Glutamatergic neuron (in vitro differentiated cells): ENCODE data around the gene GID8. TPM values are rescaled to one million over a fixed set of nuclear protein-coding genes. Genes with fewer than 3 reads are reported as not detected.

Experiments used
- DNase-seq: peaks from one replicate; pipeline ENCODE4 v3.0.0; 2022
- H3K27ac Mint-ChIP-seq: one replicate; pipeline ENCODE4 v1.8.0; 2020; ENCODE audit warnings: mild to moderate bottlenecking, mixed read lengths, inconsistent platforms; ENCODE audit not compliant: unreplicated experiment
- H3K27me3 Mint-ChIP-seq: one replicate; pipeline ENCODE4 v1.8.0; 2020; ENCODE audit warnings: mild to moderate bottlenecking, moderate library complexity, mixed read lengths, inconsistent platforms; ENCODE audit not compliant: unreplicated experiment
- H3K36me3 Mint-ChIP-seq: one replicate; pipeline ENCODE4 v1.8.0; 2020; ENCODE audit warnings: mild to moderate bottlenecking, mixed read lengths, inconsistent platforms; ENCODE audit not compliant: unreplicated experiment
- H3K4me1 Mint-ChIP-seq: one replicate; pipeline ENCODE4 v1.8.0; 2020; ENCODE audit warnings: mild to moderate bottlenecking, low read depth, mixed read lengths, inconsistent platforms; ENCODE audit not compliant: unreplicated experiment
- H3K4me3 Mint-ChIP-seq: one replicate; pipeline ENCODE4 v1.8.0; 2020; ENCODE audit warnings: mild to moderate bottlenecking, mixed read lengths, inconsistent platforms; ENCODE audit not compliant: unreplicated experiment
- H3K9me3 Mint-ChIP-seq: one replicate; pipeline ENCODE4 v1.8.0; 2020; ENCODE audit warnings: mild to moderate bottlenecking, moderate library complexity, mixed read lengths, inconsistent platforms; ENCODE audit not compliant: unreplicated experiment
- long read RNA-seq: library from polyadenylated mRNA; unstranded; transcript quantifications from one replicate; pipeline ENCODE4 v2.0.0, GENCODE V29; 2020; ENCODE audit not compliant: unreplicated experiment
- total RNA-seq: library from RNA; stranded (reverse); fragmentation: NEBNext Ultra II Directional; extraction: Animal tissue kit (Norgen Biotek cat#: 25700); gene quantifications from one replicate; pipeline ENCODE4 v1.2.1, GENCODE V29; 2021; ENCODE audit not compliant: unreplicated experiment
- TF ChIP-seq, protein P1 (sequence below): fragments of 200-600 bp; sonication (generic); IDR thresholded peaks from one replicate; pipeline ENCODE4 v1.5.0; 2021; ENCODE audit not compliant: partially characterized antibody, unreplicated experiment

The GID8 gene
- total RNA-seq, result 57.8 TPM
- long read RNA-seq, full-length matches to known transcripts, result 25 of 29 reads
- long read RNA-seq, partial matches to known transcripts, result 2 of 29 reads
- long read RNA-seq, other reads (novel, unspliced or antisense), result 2 of 29 reads

DNA sequence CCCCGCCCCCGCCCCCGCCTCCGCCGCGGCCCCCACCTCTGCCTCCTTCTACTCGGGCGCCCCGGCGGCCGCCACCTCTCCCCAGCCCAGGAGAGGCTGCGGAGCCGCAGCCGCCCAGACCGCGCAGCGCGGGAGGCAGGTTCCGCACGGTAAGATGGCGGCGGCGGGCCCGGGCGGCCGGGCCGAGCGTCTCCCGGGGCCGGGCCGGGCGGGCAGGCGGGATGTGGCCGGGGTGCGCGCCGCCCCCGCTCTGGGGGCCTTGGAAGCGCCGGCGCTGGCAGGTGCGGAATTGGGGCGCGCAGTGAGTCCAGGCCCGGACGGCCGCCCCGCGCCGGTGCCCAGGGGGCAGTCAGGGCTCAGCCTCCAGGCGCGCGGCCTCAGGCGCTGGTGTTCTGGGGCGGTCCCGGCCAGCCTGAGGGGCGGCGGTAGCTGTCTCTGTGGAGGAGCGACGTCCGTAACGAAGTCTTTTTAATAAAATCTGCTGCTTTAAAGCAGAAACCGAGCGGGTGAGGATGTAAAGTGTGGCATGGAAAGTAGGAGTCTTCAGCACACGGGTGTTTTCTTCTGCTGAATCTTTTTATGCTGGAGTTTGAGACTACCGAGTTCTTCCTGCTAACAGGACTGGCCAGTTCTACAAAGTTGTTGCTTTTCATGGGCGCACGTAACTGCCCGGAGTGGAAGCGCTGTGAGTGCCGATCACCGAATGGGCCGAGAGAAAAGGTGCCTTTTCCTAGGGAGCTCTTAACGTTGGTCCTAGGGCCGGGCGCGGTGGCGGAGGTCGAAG, at the start of gene GID8:
Gene GID8, plus strand, starts transcription at position 43 of the 784 bp plus-strand sequence. CDS start 3,356 bp downstream, outside the sequence.
- Mint-ChIP-seq H3K36me3 (no peaks in the 10 kb centered on the region), H3K27ac (peak within 1 kb of the TSS; percentile 99), H3K9me3 (peaks cover 12% of the 10 kb centered on the region), H3K4me3 (peak within 1 kb of the TSS; percentile 99), H3K27me3 (peaks cover 9% of the 10 kb centered on the region), H3K4me1 (peaks cover 8% of the 10 kb centered on the region)
- DNase-seq, result peak; percentile 74
- TF ChIP-seq, protein P1, sequence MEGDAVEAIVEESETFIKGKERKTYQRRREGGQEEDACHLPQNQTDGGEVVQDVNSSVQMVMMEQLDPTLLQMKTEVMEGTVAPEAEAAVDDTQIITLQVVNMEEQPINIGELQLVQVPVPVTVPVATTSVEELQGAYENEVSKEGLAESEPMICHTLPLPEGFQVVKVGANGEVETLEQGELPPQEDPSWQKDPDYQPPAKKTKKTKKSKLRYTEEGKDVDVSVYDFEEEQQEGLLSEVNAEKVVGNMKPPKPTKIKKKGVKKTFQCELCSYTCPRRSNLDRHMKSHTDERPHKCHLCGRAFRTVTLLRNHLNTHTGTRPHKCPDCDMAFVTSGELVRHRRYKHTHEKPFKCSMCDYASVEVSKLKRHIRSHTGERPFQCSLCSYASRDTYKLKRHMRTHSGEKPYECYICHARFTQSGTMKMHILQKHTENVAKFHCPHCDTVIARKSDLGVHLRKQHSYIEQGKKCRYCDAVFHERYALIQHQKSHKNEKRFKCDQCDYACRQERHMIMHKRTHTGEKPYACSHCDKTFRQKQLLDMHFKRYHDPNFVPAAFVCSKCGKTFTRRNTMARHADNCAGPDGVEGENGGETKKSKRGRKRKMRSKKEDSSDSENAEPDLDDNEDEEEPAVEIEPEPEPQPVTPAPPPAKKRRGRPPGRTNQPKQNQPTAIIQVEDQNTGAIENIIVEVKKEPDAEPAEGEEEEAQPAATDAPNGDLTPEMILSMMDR, result no peak

DNA sequence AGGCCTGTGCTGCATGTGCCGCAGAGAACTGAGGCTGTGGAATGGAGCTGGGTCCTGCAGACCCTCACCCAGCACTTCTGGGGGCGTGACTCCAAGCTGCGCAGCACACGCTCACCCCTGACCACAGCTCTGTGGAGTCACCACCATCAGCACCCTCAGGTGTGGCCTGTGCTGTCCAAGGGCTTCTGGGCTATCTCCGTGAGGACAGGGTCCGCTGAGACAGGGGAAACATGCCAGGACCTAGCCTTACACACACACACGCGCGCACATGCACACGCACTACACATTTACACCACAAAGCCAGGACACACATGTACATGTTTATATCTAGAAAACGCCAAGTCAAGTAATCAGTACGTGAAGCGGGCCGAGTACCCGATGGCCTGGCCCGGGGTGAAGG, 49.5 kb upstream of the GID8 start:
- Mint-ChIP-seq H3K4me1 (peaks cover 22% of the 10 kb centered on the region), H3K27ac (peak overlapping the region; percentile 33), H3K36me3 (no peaks in the 10 kb centered on the region), H3K4me3 (no peak overlapping the region), H3K27me3 (peaks cover 9% of the 10 kb centered on the region), H3K9me3 (peaks cover 2% of the 10 kb centered on the region)
- TF ChIP-seq, protein P1, result no peak
- DNase-seq, result no peak

DNA sequence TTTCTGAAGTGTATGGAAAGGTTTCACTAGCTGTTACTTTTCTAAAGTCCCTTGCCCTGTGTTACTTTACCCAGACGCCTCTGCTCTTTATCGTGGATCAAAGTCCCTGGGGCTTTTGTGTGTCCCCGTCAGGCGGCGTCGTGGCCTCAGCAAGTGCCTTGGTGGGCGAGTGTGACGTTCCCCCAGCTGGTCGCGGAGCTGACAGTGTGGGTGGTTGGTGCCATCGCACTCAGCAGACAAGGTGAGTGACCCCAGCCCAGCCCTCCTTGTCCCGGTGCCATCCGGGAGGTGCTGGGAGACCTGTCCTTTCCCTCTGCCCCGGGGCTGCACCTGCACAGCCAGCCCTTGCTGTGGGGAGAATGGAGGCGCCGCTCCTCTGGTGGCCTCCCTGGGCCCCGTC, 49.0 kb upstream of the GID8 start:
- no peaks in the 10 kb centered on the region for H3K36me3 Mint-ChIP-seq
- H3K27ac Mint-ChIP-seq, result no peak overlapping the region
- H3K27me3 Mint-ChIP-seq, result peaks cover 9% of the 10 kb centered on the region
- no peak for DNase-seq
- H3K4me3 Mint-ChIP-seq, result no peak overlapping the region
- H3K9me3 Mint-ChIP-seq, result peaks cover 2% of the 10 kb centered on the region
- TF ChIP-seq, protein P1, result no peak
- H3K4me1 Mint-ChIP-seq, result peaks cover 22% of the 10 kb centered on the region

DNA sequence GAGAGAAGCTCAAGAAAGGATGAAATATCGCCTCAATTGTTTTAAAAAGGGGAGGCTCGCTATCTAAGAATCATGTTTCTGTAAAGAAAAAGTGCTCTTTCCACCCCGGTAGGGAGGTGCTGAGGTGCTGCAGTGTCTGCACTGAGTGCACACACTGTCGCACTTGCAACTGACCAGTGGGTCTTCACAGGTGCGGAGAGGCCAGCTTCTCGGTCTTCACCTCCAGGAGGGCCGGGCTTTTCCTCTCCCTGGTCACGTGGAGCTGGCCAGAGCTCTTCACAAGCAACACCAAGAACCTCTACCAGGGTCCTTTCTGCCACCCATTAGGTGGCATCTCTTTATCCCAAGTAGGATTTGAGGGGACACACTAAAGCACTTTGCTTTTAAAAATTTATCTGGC, 48.5 kb upstream of the GID8 start:
- Mint-ChIP-seq H3K27ac (no peak overlapping the region), H3K36me3 (no peaks in the 10 kb centered on the region), H3K4me1 (peaks cover 22% of the 10 kb centered on the region), H3K9me3 (peaks cover 2% of the 10 kb centered on the region), H3K27me3 (peaks cover 9% of the 10 kb centered on the region), H3K4me3 (no peak overlapping the region)
- no peak for DNase-seq
- TF ChIP-seq, protein P1, result no peak

DNA sequence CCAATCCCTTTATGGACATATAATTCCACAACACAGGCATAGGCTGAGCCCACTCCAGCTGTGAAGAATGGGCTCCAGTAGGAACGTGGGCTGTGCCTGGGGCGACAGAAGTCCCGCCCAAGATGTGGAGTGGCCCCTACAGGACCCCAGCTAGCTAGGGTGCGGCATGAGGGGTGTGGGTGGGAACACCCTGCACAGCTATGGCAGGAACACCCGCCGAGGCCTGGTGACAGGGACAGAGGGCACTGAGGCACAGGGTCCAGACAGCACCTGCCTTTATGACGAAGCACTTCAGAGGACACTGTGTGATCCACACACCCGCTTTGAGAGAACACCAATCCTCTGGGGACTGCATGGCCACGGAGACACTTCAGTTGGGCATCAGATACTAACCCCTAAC, 48.1 kb upstream of the GID8 start:
- no peaks in the 10 kb centered on the region for H3K36me3 Mint-ChIP-seq

More for the DNA sequence above, 48.1 kb upstream of the GID8 start:
- DNase-seq, result no peak
- H3K4me3 Mint-ChIP-seq, result no peak overlapping the region
- peaks cover 22% of the 10 kb centered on the region for H3K4me1 Mint-ChIP-seq
- H3K27ac Mint-ChIP-seq, result no peak overlapping the region
- peaks cover 2% of the 10 kb centered on the region for H3K9me3 Mint-ChIP-seq
- H3K27me3 Mint-ChIP-seq, result peaks cover 9% of the 10 kb centered on the region
- TF ChIP-seq, protein P1, result no peak
